Measurements from ENCODE around the gene PRR32. TPM values are rescaled to one million over a fixed set of nuclear protein-coding genes. Genes with fewer than 3 reads are reported as not detected.
"Not testable (repeated sequence)": the region's sequence is repeated elsewhere in the genome, so short reads cannot be mapped to it uniquely, and the experiment has no call there.

The PRR32 gene, protein sequence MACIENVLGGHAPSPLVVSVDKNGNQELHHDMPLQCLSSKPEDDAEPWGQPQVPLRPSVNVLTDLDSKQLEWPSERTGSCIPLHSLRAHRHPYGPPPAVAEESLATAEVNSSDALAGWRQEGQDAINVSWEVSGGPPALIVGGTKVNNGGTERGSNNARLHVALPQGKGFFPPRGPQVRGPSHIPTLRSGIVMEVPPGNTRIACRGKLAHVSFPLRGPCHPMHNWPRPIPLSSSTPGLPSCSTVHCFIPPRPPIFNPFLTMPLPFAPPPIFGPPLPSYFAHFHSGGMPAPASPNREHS
- not detected for total RNA-seq

DNA sequence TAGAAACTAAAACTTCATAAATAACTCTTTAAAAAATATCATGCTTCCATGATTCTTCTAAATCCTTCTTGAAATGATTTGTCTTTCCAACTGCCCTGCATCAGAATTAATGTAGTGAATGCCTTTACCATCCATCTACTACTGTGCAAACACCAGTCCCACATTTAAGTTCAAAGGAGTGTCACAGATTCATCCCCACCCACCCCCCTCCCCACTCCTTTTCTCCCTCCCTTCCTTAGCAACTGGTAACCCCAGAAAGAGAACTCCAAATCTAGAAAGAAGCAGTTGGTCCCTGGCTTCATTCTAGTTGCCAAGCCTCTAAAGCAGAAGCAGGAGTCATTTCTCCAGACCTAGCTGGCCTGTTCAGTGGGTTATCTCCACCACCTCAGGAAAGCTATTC is at the start of gene PRR32:
PRR32 (plus strand) TSS at position 301 of the 400 bp plus-strand sequence. CDS start 115 bp downstream, outside the sequence.
- H3K9me3 Mint-ChIP-seq, result no peaks in the 10 kb centered on the region
- no peaks in the 10 kb centered on the region for H3K4me1 Mint-ChIP-seq (ENCODE audit: low read depth)
- no peak within 1 kb of the TSS for H3K27ac Mint-ChIP-seq
- no peak for DNase-seq
- POLR2A ChIA-PET, result no interaction called here
- H3K27me3 Mint-ChIP-seq, result no peaks in the 10 kb centered on the region
- intact Hi-C loops (cut with micrococcal nuclease), result no loop called here
- no peaks in the 10 kb centered on the region for H3K36me3 Mint-ChIP-seq
- CTCF ChIA-PET, result no interaction called here
- H3K4me3 Mint-ChIP-seq, result no peak within 1 kb of the TSS

DNA sequence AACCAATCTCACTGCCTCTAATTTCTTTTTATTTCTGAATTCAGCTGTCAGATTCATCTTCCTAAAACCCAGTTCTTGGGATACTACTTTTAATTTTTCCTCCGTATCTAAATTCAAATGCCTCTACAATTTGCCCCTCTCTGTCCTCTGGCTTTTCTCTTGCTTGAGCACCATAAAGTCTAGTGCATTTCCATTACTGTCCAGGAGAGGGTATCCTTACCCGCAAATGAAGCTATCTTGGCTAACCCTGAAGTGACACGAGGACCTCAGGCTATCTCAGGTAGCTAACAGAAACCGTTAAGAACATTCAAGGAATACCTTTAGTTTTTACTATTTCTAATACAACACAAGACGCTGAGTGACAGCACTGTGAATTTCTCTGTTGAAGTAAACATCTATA is 49.4 kb upstream of the PRR32 start:
- no peak for DNase-seq
- Mint-ChIP-seq H3K9me3 (no peaks in the 10 kb centered on the region), H3K36me3 (no peaks in the 10 kb centered on the region), H3K27ac (no peak overlapping the region), H3K4me3 (no peak overlapping the region), H3K4me1 (ENCODE audit: low read depth) (no peaks in the 10 kb centered on the region), H3K27me3 (no peaks in the 10 kb centered on the region)
- CTCF ChIA-PET, result no interaction called here
- intact Hi-C loops (cut with micrococcal nuclease), result no loop called here
- POLR2A ChIA-PET, result no interaction called here

DNA sequence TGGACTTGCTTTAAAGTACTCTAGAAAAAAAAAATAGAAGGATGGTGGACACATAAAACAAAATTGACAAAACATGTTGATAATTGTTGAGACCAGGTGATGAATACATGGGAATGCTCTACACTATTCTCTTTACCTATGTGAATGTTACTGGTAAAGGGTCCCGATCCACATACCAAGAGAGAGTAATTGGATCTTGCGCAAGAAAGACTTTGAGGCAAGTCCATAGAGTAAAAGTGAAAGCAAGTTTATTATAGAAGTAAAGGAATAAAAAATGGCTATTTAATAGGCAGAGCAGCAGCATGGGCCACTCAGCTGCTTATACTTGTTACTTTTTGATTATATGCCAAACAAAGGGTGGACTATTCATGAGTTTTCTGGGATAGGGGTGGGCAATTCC is 34.0 kb upstream of the PRR32 start:
- ChIA-PET POLR2A (no interaction called here), CTCF (no interaction called here)
- no peaks in the 10 kb centered on the region for H3K27me3 Mint-ChIP-seq
- DNase-seq, result no peak
- no peak overlapping the region for H3K27ac Mint-ChIP-seq
- H3K36me3 Mint-ChIP-seq, result no peaks in the 10 kb centered on the region
- no peak overlapping the region for H3K4me3 Mint-ChIP-seq
- H3K4me1 Mint-ChIP-seq (ENCODE audit: low read depth), result no peaks in the 10 kb centered on the region
- H3K9me3 Mint-ChIP-seq, result no peaks in the 10 kb centered on the region
- intact Hi-C loops (cut with micrococcal nuclease), result no loop called here

DNA sequence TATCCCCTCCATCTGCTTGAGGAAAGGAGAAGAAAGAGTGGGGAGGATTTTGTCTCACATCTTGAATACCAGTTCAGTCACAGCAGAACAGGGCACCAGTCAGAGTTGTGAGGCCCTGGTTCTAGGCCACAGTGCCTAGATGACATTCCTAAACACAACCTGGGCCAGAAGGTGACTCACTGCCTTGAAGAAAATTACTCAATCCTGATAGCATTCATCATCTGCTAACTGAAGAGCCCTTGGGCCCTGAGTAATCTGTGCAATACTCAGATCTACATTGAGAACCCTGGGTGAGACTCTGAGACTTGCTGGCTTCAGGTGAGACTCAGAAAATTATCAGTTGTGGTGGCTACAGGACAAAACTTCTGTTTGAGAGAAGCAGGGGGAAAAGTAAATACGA is 20.5 kb upstream of the PRR32 start:
- Mint-ChIP-seq H3K9me3 (no peaks in the 10 kb centered on the region), H3K27ac (no peak overlapping the region), H3K36me3 (no peaks in the 10 kb centered on the region), H3K4me3 (no peak overlapping the region), H3K27me3 (no peaks in the 10 kb centered on the region), H3K4me1 (ENCODE audit: low read depth) (no peaks in the 10 kb centered on the region)
- intact Hi-C loops (cut with micrococcal nuclease), result no loop called here
- ChIA-PET CTCF (no interaction called here), POLR2A (no interaction called here)
- no peak for DNase-seq

DNA sequence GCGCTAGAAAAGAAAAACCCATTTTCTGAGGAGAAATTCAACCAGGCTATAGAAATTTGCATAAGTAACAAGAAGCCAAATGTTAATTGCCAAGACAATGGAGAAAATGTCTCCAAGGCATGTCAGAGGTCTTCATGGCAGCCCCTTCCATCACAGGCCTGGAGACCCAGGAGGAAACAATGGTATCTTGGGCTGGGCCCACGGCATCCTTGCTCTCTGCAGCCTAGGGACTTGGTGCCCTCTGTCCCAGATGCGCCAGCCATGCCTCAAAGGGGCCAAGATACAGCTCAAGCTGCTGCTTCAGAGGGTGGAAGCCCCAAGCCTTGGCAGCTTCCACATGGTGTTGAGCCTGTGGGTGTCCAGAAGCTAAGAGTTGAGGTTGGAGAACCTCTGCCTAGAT is 12.7 kb upstream of the PRR32 start:
- H3K4me3 Mint-ChIP-seq; H3K27me3 Mint-ChIP-seq; DNase-seq; H3K27ac Mint-ChIP-seq; H3K36me3 Mint-ChIP-seq; intact Hi-C loops (cut with micrococcal nuclease); POLR2A ChIA-PET; H3K4me1 Mint-ChIP-seq (ENCODE audit: low read depth); H3K9me3 Mint-ChIP-seq; CTCF ChIA-PET: not testable (repeated sequence)

DNA sequence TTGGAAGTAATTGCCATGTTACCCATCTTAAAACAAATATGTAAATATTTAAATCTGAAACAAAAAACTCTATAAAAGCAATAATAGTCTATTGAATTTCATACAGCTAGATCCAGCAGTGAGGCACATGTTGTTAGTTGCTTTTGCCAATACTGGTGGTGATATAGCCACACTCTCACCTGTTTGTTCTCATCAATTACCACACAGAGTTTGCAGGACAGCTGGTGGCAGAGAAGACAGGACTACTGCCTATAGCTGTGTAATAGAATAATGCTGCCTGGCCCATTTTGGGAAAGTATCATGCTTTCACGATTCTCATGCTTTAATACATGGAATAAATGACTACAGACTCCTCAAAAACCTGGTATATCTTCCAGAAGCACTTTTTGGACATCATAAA is 3.7 kb upstream of the PRR32 start:
- Mint-ChIP-seq H3K4me3 (no peak overlapping the region), H3K4me1 (ENCODE audit: low read depth) (no peaks in the 10 kb centered on the region), H3K27ac (no peak overlapping the region), H3K36me3 (no peaks in the 10 kb centered on the region), H3K9me3 (no peaks in the 10 kb centered on the region), H3K27me3 (no peaks in the 10 kb centered on the region)
- ChIA-PET CTCF (no interaction called here), POLR2A (no interaction called here)
- intact Hi-C loops (cut with micrococcal nuclease), result no loop called here
- DNase-seq, result no peak

DNA sequence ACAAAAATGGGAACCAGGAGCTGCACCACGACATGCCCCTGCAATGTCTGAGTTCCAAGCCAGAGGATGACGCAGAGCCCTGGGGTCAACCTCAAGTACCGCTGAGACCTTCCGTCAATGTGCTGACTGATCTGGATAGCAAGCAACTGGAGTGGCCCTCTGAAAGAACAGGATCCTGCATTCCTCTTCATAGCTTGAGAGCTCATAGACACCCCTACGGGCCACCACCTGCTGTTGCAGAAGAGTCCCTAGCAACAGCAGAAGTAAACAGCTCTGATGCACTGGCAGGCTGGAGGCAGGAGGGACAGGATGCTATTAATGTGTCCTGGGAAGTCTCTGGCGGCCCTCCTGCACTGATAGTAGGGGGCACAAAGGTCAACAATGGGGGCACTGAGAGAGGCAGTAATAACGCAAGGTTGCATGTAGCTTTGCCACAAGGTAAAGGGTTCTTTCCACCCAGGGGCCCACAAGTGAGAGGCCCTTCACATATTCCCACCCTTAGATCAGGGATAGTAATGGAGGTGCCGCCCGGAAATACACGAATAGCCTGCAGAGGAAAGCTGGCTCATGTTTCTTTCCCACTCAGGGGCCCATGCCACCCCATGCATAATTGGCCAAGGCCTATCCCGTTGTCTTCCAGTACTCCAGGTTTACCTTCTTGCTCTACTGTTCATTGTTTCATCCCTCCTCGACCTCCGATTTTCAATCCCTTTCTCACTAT is 1.3 kb downstream of the PRR32 start:
- Mint-ChIP-seq H3K4me3 (no peak overlapping the region), H3K27ac (no peak overlapping the region), H3K36me3 (no peaks in the 10 kb centered on the region), H3K4me1 (ENCODE audit: low read depth) (no peaks in the 10 kb centered on the region), H3K9me3 (no peaks in the 10 kb centered on the region), H3K27me3 (no peaks in the 10 kb centered on the region)
- intact Hi-C loops (cut with micrococcal nuclease), result no loop called here
- DNase-seq, result no peak
- POLR2A ChIA-PET, result no interaction called here
- CTCF ChIA-PET, result no interaction called here

DNA sequence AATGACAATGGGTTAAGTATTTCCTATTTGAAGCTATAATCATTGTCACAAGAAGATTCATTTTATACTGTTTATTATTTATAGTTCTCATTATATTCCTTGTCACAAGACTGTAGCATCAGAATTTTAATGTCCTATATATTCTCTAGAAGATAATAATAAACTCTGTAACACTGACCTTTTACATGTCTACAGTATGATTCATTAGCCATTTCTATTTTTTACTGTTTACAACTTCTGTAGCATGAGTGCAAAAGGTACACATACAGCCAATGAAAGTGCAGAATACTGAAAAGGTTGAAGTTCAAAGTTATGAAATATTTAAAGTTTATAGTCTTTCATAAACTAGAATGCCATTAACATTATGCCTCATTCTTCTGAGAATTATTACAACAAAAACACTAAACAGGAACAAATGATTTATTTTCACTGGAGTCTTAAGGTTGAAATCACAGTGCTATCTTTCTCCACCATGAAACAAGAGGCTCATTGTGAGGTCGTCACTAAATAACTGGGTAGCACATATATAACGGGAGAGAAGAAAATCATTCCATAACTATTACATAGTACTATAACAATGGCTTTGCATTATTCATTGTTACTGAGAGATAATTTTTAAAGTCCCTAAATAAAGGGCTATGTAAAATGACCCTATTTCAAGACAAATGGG is 4.9 kb downstream of the PRR32 start:
- H3K27me3 Mint-ChIP-seq, result no peaks in the 10 kb centered on the region
- no peak overlapping the region for H3K27ac Mint-ChIP-seq
- intact Hi-C loops (cut with micrococcal nuclease), result no loop called here
- no peaks in the 10 kb centered on the region for H3K4me1 Mint-ChIP-seq (ENCODE audit: low read depth)
- ChIA-PET CTCF (no interaction called here), POLR2A (no interaction called here)
- no peaks in the 10 kb centered on the region for H3K9me3 Mint-ChIP-seq
- no peaks in the 10 kb centered on the region for H3K36me3 Mint-ChIP-seq
- DNase-seq, result no peak
- H3K4me3 Mint-ChIP-seq, result no peak overlapping the region

DNA sequence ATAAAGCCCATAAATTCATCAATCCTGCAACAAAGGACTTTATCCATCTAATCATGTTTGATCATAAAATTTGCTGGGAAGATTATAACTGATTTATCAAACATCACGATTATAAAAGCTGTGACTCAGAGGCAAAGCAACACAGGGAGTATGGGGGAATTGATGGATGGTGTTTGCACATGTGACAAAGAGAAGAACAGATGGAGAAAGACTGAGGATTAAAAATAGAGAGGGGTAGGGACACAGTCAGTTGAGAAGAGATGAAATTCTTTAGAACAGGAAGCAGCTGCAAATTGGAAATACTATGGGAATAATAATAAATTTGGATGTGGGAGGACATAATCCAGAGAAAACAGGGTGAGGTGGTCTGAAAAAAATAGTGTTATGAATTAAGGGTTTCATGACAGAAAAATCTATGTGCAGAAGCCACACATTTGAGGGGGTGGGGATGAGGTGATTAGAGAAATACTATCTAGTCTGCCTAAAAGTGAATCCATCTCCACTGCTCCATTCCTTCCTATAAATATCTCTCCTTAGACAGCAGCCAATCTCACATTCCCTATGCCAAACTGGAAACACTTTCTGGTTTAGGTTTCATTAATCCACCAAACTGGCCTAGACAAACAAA is 6.2 kb downstream of the PRR32 start:
- ChIA-PET CTCF (no interaction called here), POLR2A (no interaction called here)
- Mint-ChIP-seq H3K27ac (no peak overlapping the region), H3K27me3 (no peaks in the 10 kb centered on the region), H3K4me3 (no peak overlapping the region), H3K9me3 (no peaks in the 10 kb centered on the region), H3K4me1 (ENCODE audit: low read depth) (no peaks in the 10 kb centered on the region), H3K36me3 (no peaks in the 10 kb centered on the region)
- intact Hi-C loops (cut with micrococcal nuclease), result no loop called here
- no peak for DNase-seq

DNA sequence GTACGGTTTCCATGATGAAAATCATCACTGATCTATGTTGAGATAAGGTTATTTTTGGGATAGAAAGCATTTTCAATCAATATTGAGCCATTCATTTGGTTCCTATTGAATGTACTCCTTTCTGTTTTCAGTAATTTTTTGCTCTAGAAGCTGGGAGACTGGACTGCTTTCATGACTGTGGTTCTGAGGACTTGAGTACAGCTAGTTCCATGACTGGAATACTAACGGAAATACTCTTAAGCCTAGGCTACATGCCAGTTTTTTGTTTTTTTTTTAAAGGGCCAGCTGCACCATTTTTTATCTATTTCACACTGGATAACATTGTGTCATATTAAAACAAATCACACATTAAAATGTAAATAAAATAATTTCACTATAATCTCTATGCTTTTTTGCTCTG is 16.7 kb downstream of the PRR32 start:
- DNase-seq, result no peak
- Mint-ChIP-seq H3K9me3 (no peaks in the 10 kb centered on the region), H3K4me1 (ENCODE audit: low read depth) (no peaks in the 10 kb centered on the region), H3K27me3 (no peaks in the 10 kb centered on the region), H3K36me3 (no peaks in the 10 kb centered on the region), H3K4me3 (no peak overlapping the region), H3K27ac (no peak overlapping the region)
- ChIA-PET POLR2A (no interaction called here), CTCF (no interaction called here)
- intact Hi-C loops (cut with micrococcal nuclease), result no loop called here

DNA sequence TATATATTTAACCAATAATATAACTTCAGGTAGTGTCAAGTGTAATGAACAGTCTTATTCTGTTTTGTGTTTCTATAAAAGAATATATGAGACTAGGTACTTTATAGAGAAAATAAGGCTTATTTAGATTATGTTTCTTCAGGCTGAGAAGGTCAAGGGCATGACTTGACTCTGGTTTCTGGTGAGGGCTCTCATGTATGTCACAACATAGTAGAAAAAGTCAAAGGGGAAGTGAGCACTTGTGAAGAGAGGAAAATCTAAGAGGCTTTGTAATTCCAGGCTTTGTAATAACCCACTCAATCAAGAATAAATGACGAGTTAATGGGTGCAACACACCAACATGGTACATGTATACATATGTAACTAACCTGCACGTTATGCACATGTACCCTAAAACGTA is 27.6 kb downstream of the PRR32 start:
- Mint-ChIP-seq H3K4me1 (ENCODE audit: low read depth) (no peaks in the 10 kb centered on the region), H3K9me3 (peaks cover 2% of the 10 kb centered on the region), H3K36me3 (no peaks in the 10 kb centered on the region), H3K27ac (no peak overlapping the region), H3K4me3 (no peak overlapping the region), H3K27me3 (no peaks in the 10 kb centered on the region)
- POLR2A ChIA-PET, result no interaction called here
- intact Hi-C loops (cut with micrococcal nuclease), result no loop called here
- CTCF ChIA-PET, result no interaction called here
- DNase-seq, result no peak

DNA sequence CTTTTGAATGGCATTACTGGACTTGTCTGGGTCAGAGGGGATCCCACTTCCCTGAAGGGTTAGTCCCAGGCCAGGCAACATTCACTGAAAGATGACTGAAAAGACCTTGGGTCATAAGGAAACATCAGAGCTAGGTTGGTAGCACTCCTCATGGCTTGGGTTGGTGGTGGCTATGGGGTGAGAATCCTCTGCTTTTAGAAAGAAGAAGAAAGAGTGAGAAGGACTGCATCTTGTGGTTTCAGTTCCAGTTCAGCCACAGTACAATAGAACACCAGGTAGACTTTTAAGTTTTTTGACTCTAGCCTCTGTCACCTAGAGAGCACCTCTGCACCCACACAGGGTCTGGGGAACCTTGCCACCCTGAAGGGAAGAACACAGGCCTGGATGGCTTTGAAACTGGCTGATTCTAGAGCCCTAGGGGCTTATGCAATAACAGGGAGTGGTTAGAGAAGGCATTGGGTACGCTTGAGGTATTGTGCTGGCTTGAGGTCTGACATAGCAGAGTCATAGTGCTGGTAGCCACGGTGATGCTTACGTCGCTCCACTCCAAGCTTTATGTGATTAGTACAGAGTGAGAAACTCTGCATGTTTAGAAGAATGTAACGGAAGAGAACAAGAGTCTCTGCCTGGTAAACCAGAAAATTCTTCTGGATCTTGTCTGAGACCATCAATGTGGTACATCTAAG is 36.5 kb downstream of the PRR32 start:
- ChIA-PET CTCF (no interaction called here), POLR2A (no interaction called here)
- no peaks in the 10 kb centered on the region for H3K9me3 Mint-ChIP-seq
- DNase-seq, result no peak
- no peaks in the 10 kb centered on the region for H3K27me3 Mint-ChIP-seq
- H3K4me1 Mint-ChIP-seq (ENCODE audit: low read depth), result no peaks in the 10 kb centered on the region
- H3K27ac Mint-ChIP-seq, result no peak overlapping the region
- H3K36me3 Mint-ChIP-seq, result no peaks in the 10 kb centered on the region
- no peak overlapping the region for H3K4me3 Mint-ChIP-seq
- intact Hi-C loops (cut with micrococcal nuclease), result no loop called here

Data from activated CD4-positive, alpha-beta memory T cell treated with anti-CD3 and anti-CD28 coated beads for 36 hours (primary cell).